Vagina (tissue), 2 donors: ENCODE measurements around the gene PPARGC1A. TPM values are rescaled to one million over a fixed set of nuclear protein-coding genes. Genes with fewer than 3 reads are reported as not detected.

Experiments
- DNase-seq, 2 donors: peaks; one replicate each; pipeline ENCODE4 v3.0.0-alpha.2; 2017; ENCODE audit errors: extremely low spot score in 2 of 2
- H3K27ac ChIP-seq: fragments of 200-600 bp; sonication (generic); one replicate; pipeline ENCODE4 v1.5.1; 2019
- H3K27me3 ChIP-seq: fragments of 200-600 bp; sonication (generic); one replicate; pipeline ENCODE4 v1.5.1; 2019
- H3K36me3 ChIP-seq, 2 donors: fragments of 200-600 bp; sonication (generic); one replicate each; pipeline ENCODE4 v1.5.1; 2017 to 2019
- H3K4me1 ChIP-seq: fragments of 200-600 bp; sonication (generic); one replicate; pipeline ENCODE4 v1.5.1; 2019
- H3K4me3 ChIP-seq, 2 donors: fragments of 200-600 bp; sonication (generic); 1 replicate in 1 of 2; 2 replicates in 1 of 2; pipeline ENCODE4 v1.5.1; 2016 to 2019
- H3K9me3 ChIP-seq: fragments of 200-600 bp; sonication (generic); one replicate; pipeline ENCODE4 v1.5.1; 2019
- POLR2A ChIP-seq, 2 donors: fragments of 450-650 bp; IDR thresholded peaks; one replicate each; pipeline ENCODE4 v1.6.1; 2017; ENCODE audit warnings: antibody characterized with exemption in 2 of 2, mild to moderate bottlenecking in 2 of 2, moderate library complexity in 2 of 2
- POLR2AphosphoS5 ChIP-seq, 2 donors: sonication (generic); formaldehyde crosslinking; IDR thresholded peaks; one replicate each; pipeline ENCODE4 v1.9.0; 2017; ENCODE audit warnings: antibody characterized with exemption in 2 of 2, mild to moderate bottlenecking in 2 of 2, low read depth in 1 of 2; ENCODE audit not compliant: insufficient read depth in 1 of 2
- intact Hi-C: fragments of 100-400 bp; cut with DNase I; formaldehyde crosslinking; loops from one replicate; pipeline ENCODE4 v1.15.1; 2023
- total RNA-seq: library from RNA; depleted of rRNA; stranded (reverse); fragments of >200 nt; gene quantifications from one replicate; pipeline ENCODE4 v1.2.3, GENCODE V29; 2016
- TF ChIP-seq, protein P1 (sequence below), 3 experiments: fragments of 450-650 bp in 2 of 3; fragments of 200-600 bp in 1 of 3; sonication (generic) in 1 of 3; IDR thresholded peaks; one replicate each; pipeline ENCODE4 v1.5.1; 2017 to 2019; ENCODE audit warnings: antibody characterized with exemption in 3 of 3, mild to moderate bottlenecking in 2 of 3, moderate library complexity in 2 of 3

The PPARGC1A gene
- total RNA-seq, 1 donor from 2014 or later = 1.2 TPM

DNA sequence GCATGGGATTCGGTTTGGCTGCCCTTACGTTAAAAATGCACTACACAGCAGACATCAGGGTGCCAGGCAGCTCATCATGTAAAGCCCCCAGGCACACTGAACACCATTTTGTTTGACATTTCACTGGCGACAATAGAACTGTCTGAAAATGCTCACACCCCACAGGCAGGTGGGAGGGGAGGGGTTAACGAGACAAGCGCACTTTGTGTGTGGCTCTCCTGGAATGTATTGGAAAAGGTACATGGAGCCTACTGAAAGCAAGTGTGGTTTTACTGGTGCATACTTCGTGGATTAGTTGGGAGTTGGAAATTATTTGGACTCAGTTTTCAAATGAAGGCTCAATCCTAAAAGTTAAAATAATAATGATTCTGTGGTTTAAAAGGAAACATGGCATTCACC lies 31.6 kb upstream of the PPARGC1A start:
- TF ChIP-seq, protein P1, sequence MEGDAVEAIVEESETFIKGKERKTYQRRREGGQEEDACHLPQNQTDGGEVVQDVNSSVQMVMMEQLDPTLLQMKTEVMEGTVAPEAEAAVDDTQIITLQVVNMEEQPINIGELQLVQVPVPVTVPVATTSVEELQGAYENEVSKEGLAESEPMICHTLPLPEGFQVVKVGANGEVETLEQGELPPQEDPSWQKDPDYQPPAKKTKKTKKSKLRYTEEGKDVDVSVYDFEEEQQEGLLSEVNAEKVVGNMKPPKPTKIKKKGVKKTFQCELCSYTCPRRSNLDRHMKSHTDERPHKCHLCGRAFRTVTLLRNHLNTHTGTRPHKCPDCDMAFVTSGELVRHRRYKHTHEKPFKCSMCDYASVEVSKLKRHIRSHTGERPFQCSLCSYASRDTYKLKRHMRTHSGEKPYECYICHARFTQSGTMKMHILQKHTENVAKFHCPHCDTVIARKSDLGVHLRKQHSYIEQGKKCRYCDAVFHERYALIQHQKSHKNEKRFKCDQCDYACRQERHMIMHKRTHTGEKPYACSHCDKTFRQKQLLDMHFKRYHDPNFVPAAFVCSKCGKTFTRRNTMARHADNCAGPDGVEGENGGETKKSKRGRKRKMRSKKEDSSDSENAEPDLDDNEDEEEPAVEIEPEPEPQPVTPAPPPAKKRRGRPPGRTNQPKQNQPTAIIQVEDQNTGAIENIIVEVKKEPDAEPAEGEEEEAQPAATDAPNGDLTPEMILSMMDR (IDR thresholded peaks at IDR 0.05) = no peak
- TF ChIP-seq POLR2AphosphoS5 (IDR thresholded peaks at IDR 0.05; ENCODE audit: insufficient read depth in 1 of 2, low read depth in 1 of 2) (no peak), POLR2A (IDR thresholded peaks at IDR 0.05) (no peak)
- Histone ChIP-seq H3K4me3 (no peak overlapping the region), H3K36me3 (no peaks in the 10 kb centered on the region), H3K4me1 (no peaks in the 10 kb centered on the region), H3K27ac (no peak overlapping the region), H3K27me3 (no peaks in the 10 kb centered on the region), H3K9me3 (no peaks in the 10 kb centered on the region)
- intact Hi-C loops = no loop called here
- DNase-seq = no peak

- Histone ChIP-seq H3K4me1 (no peaks in the 10 kb centered on the region), H3K9me3 (no peaks in the 10 kb centered on the region), H3K27ac (no peak overlapping the region), H3K36me3 (no peaks in the 10 kb centered on the region), H3K4me3 (no peak overlapping the region), H3K27me3 (no peaks in the 10 kb centered on the region)
- DNase-seq = no peak
- TF ChIP-seq, protein P1 (IDR thresholded peaks at IDR 0.05) = no peak
- no peak for TF ChIP-seq POLR2A (IDR thresholded peaks at IDR 0.05)
- no peak for TF ChIP-seq POLR2AphosphoS5 (IDR thresholded peaks at IDR 0.05; ENCODE audit: insufficient read depth in 1 of 2, low read depth in 1 of 2)
- intact Hi-C loops = no loop called here
Observed at GRCh38 chr4:23920716-23921446, 31.0 kb upstream of the PPARGC1A start.

DNA sequence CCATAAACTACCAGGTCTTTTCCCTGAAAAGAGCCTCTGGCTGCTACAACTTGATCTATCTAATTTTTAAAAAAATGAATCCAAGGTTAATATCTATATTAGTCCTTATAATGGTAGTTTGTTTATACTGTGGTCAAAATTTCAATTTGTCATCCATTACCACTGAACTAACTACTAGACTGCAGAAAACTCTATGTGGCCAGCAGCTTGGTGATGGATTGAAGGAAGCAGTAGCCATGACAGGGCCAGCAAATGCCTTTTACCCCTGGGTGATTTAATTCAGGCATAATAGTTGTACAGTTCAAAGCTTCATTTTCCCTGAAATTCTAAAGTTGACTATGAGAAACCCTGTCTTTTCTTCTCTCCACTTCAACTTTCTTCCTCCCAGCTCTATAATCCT lies 30.4 kb upstream of the PPARGC1A start:
- no peak overlapping the region for H3K27ac ChIP-seq
- no peaks in the 10 kb centered on the region for H3K9me3 ChIP-seq
- no peaks in the 10 kb centered on the region for H3K36me3 ChIP-seq
- intact Hi-C loops = no loop called here
- no peak overlapping the region for H3K4me3 ChIP-seq
- no peaks in the 10 kb centered on the region for H3K4me1 ChIP-seq
- H3K27me3 ChIP-seq = no peaks in the 10 kb centered on the region
- no peak for TF ChIP-seq POLR2AphosphoS5 (IDR thresholded peaks at IDR 0.05; ENCODE audit: insufficient read depth in 1 of 2, low read depth in 1 of 2)
- DNase-seq = no peak

DNA sequence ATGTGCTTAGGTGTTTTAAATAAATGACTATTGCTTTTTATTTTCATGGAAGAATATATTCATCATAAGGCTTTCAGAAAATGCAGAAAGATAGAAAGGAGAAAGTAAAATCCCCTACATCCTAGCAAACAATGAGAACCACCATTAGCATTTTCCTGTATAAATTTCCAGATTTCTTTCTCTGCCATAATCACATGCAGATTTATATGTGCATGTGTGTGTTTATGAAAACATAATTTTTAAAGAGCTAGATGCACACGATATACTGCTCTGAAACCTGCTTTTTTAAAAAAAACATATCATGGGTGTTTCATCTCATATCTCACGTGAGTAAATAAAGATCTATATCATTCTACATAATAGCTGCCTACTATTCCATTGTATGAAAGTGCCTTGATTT lies 26.4 kb upstream of the PPARGC1A start:
- no peak overlapping the region for H3K4me3 ChIP-seq

GRCh38 chr4:23915459-23916132 lies 25.7 kb upstream of the PPARGC1A start:
- intact Hi-C loops = no loop called here
- DNase-seq = no peak
- no peaks in the 10 kb centered on the region for H3K9me3 ChIP-seq
- no peaks in the 10 kb centered on the region for H3K4me1 ChIP-seq
- no peaks in the 10 kb centered on the region for H3K27me3 ChIP-seq
- H3K36me3 ChIP-seq = no peaks in the 10 kb centered on the region
- H3K27ac ChIP-seq = no peak overlapping the region
- H3K4me3 ChIP-seq = no peak overlapping the region
- TF ChIP-seq POLR2AphosphoS5 (IDR thresholded peaks at IDR 0.05; ENCODE audit: insufficient read depth in 1 of 2, low read depth in 1 of 2) (no peak), POLR2A (IDR thresholded peaks at IDR 0.05) (no peak)
- TF ChIP-seq, protein P1 (IDR thresholded peaks at IDR 0.05) = no peak

More for the DNA sequence above, 26.4 kb upstream of the PPARGC1A start:
- DNase-seq = no peak
- H3K9me3 ChIP-seq = no peaks in the 10 kb centered on the region
- H3K27me3 ChIP-seq = no peaks in the 10 kb centered on the region
- no peaks in the 10 kb centered on the region for H3K4me1 ChIP-seq
- H3K27ac ChIP-seq = no peak overlapping the region
- TF ChIP-seq POLR2AphosphoS5 (IDR thresholded peaks at IDR 0.05; ENCODE audit: insufficient read depth in 1 of 2, low read depth in 1 of 2) (no peak), POLR2A (IDR thresholded peaks at IDR 0.05) (no peak)
- TF ChIP-seq, protein P1 (IDR thresholded peaks at IDR 0.05) = no peak
- intact Hi-C loops = no loop called here
- H3K36me3 ChIP-seq = no peaks in the 10 kb centered on the region
